Activated CD8-positive, alpha-beta memory T cell treated with anti-CD3 and anti-CD28 coated beads, Interleukin-2, amount 50 U/mL, for 24 hours (primary cell): ENCODE results near the gene TEX29.

Experiments
- DNase-seq: peaks from one replicate; pipeline ENCODE4 v3.0.0-alpha.2; 2020; ENCODE audit errors: extremely low read depth

Gene TEX29

DNA sequence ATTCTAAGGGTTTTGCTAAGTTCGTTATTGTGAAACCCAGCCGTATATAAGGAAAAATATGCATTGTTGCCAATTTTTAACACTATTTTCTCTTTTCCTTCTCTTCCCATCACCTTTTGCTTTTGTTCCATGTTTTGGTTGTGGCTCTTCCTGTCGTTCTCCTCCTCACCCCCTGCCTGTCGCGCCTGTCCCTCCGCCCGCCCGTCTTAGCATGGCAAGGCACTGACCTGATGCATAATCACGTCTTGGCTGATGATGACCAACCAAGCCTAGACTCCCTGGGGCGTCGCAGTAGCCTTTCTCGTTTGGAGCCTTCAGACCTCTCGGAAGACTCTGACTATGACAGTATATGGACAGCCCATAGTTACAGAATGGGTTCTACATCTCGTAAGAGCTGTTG, 28.5 kb upstream of the TEX29 start:
- no peak for DNase-seq

DNA sequence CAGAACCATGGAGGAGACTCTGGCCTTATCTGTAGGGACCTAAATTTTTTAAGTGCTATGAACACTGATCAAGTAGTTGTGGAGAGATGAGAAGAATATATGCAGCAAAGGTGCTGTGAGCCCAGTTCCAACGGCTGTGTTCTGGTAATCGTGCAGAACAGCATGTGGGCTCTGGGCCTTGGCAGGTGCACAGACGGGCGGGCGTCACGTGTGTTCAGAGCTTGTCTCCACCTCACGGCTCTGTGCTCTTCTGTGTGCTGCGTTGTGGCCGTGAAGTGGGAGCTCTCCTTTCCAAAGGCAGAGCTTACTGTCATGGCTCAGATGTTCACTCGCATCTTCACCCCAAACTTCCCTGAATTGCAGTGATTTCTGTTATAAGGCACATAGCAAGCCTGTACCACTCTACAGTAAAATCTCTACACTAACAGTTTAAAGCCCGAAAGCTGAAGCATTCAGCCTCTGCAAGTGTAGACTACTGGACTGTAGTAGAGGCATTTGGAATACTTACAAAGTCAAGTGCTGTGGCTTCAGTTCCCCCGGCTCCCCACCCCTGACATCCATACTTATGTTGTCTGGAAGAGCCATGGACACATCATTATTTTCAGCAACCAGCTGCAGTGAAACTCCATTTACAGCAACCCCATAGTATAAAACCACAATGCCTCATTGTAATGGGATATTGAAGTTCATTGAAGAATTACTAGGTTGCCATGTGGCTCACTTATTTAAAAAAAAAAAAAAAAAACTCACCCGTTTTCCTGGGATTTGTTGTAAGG, 27.5 kb upstream of the TEX29 start:
- DNase-seq: no peak

DNA sequence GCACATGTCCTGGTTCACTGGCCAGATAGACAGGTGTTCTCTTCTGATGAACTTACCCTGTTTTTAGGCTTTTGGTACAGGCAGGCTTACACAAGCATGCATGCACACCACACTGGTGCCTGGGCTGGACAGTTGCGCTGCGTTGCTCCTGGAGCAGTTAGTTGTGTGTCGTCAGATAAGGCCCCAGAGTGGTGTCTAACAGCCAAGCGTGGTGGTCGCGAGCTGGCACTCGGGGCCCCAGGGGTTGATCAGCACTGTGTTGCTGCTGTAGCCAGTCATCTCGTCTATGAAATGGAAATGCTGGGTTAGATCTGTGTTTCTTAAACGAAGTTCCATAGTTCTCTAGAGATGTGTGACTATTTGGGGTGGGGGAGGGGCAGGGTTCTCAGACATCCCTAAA, 24.6 kb upstream of the TEX29 start:
- DNase-seq: no peak

DNA sequence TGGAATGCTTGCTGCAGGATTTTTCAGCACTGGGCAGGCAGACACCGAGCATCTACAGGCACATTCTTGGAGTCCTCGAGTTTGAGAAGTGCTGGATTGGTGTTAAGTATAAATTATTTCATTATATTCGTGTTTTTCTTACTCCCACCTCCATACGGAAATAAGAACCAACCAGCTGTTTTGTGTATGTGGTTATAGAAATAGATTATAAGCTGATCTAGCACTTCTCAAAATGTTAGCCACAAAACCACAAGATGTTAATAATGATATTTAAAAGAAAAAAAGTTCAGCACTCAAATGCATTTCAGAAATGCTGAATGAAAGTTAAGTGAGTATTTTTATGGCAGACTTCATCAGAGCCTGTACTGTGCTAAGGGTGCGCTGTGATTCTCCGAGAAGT, 24.0 kb upstream of the TEX29 start:
- no peak for DNase-seq

DNA sequence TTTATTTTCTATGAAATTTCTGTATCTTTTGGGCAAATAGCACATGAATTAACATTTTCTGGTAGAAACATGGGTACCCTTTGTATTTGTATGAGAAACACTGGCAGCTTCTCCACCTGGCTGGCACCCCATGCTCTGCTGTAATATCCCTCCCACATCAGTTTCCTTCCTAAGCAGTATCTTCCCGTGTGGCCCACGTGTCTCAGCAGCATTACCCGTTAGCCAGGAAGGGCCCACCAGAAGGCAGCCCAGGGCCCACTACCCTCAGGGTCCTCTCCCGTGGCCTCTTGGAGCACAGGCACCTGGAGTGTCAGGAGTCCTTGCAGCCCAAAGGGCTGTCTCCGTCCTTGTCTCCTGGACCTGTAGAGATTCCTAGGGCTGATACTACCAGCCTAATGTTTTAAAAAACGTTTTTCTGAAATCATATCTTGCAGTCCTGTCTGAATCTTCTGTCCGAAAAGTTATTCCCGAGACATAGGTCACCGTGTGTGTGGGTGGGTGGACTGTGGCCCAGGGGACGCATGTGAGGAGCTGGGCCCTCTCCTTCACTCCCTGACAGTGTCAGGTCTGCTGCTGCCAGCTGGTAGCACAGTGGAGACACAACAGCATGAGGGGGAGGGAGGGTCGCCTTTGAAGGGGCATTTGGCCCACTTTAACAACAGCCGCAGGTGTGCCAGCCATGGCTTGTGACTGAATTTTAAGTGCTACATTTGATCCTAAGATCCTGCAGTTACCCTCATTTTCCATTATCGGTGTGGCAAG, 22.0 kb upstream of the TEX29 start:
- no peak for DNase-seq

DNA sequence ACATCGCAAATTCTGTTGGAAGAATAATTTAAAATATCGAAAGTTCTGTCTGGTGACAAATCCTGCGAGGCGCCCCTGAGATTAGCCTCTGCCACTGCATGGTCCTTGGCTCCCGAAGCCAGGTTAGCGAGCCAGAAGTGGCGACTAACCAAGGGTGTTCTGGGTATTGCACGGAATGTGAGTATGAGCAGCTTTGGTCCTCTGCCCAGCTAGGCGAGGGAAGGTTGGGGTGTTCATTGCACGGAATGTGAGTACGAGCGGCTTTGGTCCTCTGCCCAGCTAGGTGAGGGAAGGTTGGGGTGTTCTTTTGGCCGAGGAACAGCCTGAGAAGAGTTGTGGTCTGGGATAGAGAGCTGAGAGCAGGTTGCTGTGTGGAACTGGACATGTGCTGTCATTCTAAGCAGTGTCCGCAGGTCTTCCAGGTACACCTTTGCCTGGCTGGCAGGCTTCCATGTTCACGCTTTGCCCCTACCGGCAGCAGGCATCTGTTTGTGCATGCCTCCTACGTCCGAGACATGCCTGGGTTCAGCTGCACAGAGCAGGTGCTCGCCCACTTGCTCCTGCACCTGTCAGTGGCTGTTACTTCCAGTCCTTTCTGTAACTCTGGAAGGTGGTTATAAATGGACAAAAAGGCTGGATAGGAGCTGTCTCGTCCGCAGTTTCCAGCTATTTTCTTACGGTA, 18.3 kb upstream of the TEX29 start:
- no peak for DNase-seq

DNA sequence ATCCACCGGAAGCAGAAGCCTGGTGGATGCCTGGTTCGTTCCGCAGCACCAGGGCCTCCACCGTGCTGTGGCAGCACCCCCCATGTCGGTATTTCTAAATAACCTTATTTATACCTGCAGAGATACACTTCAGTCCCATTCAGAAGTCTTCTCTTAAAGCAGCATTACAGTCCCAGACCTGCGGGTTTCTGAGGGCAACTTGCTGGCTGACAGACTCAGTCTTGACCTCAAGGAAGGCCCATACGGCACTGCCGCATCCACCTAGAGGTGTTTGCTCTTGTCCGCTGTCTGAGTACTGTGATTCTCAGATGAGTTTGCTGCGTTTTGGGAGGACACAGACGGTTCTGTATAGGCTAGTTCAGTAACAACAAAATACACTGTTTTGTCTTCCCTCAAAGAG, 16.9 kb upstream of the TEX29 start:
- DNase-seq: no peak

DNA sequence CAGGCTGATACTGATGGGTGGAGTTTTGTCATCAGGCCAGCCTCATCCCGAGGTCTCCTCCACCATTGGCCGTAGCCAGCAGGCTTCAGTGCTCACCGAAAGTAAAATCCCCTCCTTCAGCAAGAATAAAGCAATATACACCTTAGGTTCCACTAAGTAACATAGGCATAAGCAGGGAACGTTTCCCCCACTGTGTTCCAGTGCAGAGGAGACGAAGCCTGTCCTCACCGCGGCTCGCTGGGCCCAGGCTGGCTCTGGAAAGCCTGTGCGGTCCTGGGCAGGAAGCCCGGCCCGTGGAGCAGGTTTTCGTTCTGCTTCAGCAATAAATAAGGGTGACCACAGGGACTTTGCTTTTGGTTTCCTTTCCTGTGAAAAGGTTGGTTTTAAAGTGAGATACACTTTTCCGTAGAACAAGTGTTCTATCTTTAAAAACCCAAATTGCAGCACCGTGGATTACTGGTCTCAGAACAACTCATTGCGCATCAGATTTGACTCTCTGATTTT, 16.3 kb upstream of the TEX29 start:
- DNase-seq: no peak

DNA sequence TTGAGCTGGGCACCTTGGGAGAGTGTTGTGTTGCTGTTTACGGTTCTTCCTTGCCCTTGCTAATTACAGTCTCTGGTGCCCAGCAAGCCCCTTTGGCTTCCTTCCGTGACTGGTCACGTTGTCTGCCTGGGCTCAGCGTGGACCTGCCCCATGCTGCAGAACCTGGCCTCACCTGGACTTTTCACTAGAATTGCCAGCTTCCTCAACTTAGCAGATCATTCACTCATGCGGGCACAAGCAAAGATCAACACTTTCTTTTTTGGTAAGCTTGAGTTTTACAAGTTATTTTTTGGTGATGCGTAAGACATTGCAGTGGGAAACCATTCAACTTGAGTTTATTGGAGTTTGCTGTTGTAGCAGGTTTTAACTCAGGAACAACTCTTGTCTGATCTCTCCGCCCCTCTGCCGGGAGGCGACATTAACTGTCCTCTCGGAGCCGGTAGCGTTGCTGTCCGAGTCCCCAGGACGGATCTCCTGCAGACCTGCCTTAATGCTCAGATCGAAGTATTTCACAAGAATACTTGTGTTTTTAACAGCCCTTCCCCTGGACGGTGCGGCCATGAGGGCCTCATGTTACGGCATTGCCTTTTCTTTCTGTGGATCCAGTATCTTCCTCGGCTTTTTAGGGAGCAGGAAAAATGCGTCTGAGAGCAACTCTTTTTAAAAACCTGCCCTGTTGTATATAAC, 15.7 kb upstream of the TEX29 start:
- DNase-seq: no peak

DNA sequence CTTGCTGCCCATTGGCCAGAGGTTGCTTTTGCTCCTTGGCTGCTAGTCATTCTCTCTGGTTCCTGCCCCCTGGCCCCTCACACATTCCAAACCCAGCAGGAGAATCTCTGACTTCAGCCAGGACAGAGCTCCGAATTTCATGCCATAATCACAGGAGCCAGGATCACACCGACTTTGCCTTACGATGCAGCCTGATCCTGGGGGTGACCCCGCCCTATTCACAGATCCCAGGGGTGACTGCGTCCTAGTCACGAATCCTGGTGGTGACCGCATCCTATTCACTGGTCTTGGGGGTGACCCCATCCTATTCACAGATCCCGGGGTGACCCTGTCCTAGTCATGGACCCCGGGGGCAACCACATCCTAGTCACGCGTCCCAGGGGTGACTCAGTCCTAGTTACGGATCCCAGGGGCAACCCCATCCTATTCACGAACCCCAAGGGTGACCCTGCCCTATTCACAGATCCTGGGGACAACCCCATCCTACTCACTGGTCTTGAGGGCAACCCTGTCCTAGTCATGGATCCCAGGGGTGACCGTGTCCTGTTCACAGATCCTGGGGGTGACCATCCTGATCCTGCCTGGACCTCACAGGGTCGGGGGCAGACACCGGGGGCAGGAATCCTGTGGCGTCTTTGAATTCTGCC, 7.4 kb upstream of the TEX29 start:
- no peak for DNase-seq

DNA sequence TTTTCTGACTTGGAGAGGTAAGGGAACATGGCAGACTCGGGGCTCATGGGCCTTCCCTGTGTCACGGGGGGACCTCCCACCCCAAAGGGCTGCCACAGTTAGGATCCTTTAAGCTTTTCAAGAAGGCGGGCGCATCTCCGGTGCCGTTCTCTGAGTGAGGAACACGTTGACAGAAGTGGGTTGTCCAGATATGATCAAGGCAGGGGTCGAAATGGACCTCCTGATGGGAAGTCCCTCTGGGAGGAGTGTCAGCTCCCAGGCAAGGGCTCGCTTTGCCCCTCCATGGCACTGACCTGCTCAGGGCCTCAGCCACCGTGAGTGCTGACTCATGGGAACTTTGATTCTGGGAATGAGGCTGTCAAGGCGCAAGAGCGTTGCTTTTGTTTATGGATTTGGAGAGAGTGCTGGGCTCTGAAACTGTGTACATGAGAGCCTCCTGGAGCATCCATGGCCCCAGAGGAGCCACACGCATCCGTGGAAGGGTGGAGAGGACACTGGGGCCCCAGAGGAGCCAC, 6.5 kb upstream of the TEX29 start:
- DNase-seq: no peak

DNA sequence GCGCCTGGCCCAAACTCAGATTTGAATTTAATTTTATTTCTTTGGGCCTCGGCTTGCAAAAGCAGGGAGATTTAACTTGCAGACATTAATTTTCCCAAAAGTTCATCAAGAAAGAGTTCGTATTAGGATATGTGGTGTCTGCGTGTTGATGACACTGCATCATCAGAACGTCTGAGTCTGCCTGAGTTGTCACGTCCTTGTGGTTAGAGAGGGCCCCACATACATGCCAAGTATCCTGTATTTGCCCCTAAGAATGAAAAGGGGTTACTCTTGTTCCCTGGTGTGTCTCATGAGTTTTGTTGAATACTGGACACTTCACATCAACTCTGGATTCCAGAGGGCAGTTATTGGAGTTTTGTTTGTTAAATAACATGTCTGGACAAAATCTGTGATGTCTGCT, 5.6 kb upstream of the TEX29 start:
- no peak for DNase-seq

DNA sequence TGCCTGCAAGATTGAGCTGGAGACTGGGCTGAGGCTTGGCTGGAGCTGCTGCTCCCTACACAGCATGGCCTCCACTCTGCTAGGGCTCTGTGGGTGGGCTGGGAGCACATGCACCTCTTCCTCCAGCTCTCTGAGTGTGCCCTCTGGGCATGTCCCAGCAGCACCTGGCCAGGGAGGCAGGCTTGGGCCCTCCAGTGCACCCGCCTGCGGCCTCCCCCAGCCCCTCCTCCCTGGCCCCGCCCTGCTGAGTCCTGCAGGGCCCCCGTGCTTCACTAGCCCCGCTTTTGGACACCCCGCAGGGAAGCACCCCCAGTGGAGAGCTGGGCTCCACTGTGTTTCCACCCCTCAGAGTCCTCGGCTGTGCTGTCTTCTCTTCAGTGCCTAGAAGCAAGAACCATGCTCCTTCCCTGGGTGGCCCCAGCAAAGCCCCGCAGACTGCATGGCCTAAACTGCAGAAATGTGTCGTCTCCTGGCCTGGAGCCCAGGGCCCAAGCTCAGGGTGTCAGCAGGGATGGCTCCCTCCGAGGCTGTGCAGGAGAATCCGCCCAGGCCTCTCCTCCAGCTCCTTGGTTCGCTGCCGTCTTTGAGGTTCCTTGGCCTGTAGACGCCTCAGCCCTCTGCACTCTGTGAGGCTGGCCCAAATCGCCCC, 5.0 kb upstream of the TEX29 start:
- DNase-seq: no peak

DNA sequence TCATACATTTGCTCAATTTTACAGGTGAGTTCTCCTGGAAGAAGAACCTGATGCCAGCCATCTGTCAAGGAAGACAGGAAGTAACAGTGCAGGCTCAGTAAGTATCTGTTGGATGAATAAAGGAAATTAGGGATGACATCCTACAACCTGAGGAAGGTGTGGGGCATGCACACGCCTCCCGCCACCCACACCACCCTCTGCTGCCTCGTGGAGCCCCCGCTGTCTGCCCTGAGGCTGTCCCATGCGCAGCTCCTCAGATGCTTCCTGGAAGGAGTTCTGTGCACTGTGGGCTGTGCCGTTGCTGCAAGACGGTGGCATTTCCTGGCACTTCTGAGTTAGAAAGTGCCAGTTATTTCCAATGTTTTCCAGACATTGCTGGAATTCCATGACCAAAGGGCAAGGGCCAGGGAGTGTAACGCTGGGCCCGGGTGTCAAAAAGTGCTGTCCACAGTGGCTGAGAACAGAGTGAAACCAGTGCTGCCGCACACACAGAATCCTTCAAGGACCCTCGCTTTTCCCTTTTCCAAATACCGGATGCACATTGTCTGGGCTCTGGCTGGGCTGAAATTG, 4.2 kb upstream of the TEX29 start:
- DNase-seq: no peak

DNA sequence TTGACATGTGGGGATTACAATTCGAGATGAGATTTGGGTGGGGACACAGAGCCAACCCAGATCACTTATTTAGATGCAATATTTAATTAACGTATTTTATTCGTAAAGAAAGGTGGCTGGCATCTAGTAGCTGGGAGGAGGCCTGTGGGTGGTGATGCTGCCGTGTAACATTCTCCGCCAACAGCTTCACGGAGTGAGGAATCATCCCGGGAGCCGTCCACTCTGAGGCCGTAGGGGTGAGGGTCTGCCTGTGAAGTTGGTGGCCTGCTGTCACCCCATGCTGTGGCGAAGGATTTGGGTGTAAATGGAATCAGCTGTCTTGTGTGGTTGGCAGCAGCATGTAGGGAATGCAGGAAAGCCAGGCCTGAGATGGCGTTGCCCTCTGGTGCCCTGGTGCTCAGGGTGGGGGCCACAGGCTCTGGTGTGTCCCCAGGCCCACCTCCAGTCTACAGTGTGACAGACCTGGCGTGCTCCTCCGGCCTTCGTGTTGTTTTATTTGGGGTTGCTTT, 3.3 kb upstream of the TEX29 start:
- no peak for DNase-seq

DNA sequence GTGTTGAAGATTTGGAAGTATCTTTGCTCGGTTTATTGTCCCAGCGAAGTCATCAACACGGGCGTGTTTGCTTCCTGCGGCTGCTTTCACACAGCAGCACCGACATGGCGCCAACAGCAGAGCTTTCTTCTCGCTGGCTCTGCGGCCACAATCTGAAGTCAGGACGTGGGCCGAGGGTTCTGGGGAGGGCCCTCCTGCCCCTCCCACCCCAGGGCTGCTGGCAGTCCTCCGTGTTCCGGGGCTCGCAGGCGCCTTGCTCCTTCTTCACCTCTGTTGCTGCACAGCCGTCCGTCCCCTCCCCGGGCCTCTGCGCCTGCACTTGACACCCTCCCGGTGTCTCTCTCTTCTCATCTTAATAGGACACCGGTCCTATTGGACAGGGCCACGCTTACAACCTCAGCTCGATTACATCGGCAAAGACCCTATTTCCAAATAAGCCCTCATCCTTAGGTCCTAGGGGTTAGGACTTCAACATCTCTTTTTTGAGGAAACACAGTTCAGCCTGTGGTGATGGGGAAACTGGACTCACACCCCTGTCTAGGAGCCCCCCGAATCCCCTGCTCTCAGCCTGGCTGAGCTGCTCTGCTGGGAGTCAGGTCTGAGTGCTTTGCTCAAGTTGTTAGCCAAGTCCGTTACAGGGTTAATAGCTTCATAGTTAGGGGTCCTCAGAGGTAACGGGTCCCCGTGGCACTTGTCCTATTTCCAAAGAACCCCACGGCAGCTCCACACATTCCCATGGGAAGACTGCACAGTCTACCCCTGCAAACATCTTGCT, 2.7 kb upstream of the TEX29 start:
- DNase-seq: no peak

DNA sequence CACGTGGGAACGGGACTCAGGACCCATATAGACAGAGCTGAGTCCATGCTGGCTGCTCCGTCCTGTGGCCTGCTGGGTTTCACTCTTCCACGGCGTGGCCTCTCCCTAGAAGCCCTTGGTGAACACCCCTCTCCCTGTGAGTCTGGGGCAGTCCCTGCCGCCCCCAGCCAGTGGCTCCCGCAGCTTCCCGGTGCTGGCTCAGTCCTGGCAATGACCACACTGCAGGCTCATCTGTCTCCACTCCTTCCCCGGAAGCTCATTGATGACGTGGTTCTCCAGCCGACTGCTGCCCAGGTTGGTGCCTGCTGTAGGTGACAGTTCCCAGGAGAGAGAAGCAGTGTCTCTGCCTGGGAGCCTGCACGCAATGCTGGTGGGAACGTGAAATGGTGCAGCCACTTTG, 2.1 kb upstream of the TEX29 start:
- no peak for DNase-seq

DNA sequence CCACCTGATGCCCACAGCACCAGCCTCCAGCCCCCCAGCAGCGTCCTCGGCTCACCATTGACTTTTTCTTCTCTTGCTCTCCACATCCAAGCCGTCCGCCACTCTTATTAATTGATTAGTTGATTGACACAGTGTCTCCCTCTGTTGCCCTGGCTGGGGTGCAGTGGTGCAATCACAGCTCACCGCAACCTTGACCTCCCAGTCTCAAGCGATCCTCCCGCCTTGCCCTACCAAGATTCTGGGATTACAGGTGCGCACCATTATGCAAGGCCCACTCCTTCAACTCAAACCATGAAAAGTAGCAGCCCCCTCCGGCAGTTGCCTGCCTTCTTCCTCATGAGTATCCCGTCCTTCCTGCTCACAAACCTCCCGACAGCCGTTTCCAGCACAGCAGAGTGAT, 921 bp upstream of the TEX29 start:
- no peak for DNase-seq
